C4-2B (cell line): ENCODE results near the gene NLRP9.

Experiments used
- CTCF ChIP-seq: fragments of 450-650 bp; conservative IDR thresholded peaks from 2 replicates; pipeline ENCODE4 v1.5.1; 2017; ENCODE audit warnings: mild to moderate bottlenecking
- ZFX ChIP-seq: fragments of 450-650 bp; IDR thresholded peaks from 2 replicates; pipeline ENCODE4 v1.6.1; 2017

- TF ChIP-seq CTCF (no peak; the same call in 1 of the 2 replicates), ZFX (no peak)
Measured at GRCh38 chr19:55676383-55676782, 61.8 kb downstream of the NLRP9 start.
